Upper lobe of right lung (tissue), 1 donor: Measurements from ENCODE around the gene TPRX2. TPM values are rescaled to one million over a fixed set of nuclear protein-coding genes. Genes with fewer than 3 reads are reported as not detected.

ENCODE experiments used
- ATAC-seq: fragments of 200-7000 bp; cut with Tn5 transposase; one replicate; pipeline ENCODE4 v1.9.1; 2020; ENCODE audit warnings: mild to moderate bottlenecking, moderate library complexity
- DNase-seq: peaks from one replicate; pipeline ENCODE4 v3.0.0-alpha.2; 2020
- H3K27ac ChIP-seq: fragments of 200-600 bp; one replicate; pipeline ENCODE4 v1.8.0; 2022
- H3K27me3 ChIP-seq: fragments of 200-600 bp; one replicate; pipeline ENCODE4 v1.8.0; 2022; ENCODE audit warnings: mild to moderate bottlenecking
- H3K36me3 ChIP-seq: fragments of 200-600 bp; one replicate; pipeline ENCODE4 v1.8.0; 2022
- H3K4me1 ChIP-seq: fragments of 200-600 bp; one replicate; pipeline ENCODE4 v1.8.0; 2022
- H3K4me3 ChIP-seq: fragments of 200-600 bp; one replicate; pipeline ENCODE4 v1.8.0; 2022; ENCODE audit warnings: mild to moderate bottlenecking
- H3K9me3 ChIP-seq: fragments of 200-600 bp; one replicate; pipeline ENCODE4 v1.8.0; 2022
- intact Hi-C: fragments of 100-400 bp; cut with DNase I; formaldehyde crosslinking; loops from one replicate; pipeline ENCODE4 v1.11.0; 2022
- total RNA-seq: library from RNA; stranded (reverse); fragmentation: NEBNext Ultra II Directional; extraction: Animal tissue kit (Norgen Biotek cat#: 25700); gene quantifications from one replicate; pipeline ENCODE4 v1.2.1, GENCODE V29; 2021
- TF ChIP-seq, protein P1 (sequence below): fragments of 200-600 bp; IDR thresholded peaks from one replicate; pipeline ENCODE4 v1.8.0; 2022; ENCODE audit warnings: antibody characterized with exemption
- donor health status: DM: no; HTN: yes; CAD: no; lungs with severe emphysema.

Gene TPRX2
- total RNA-seq, 1 donor from 2014 or later = not detected

DNA sequence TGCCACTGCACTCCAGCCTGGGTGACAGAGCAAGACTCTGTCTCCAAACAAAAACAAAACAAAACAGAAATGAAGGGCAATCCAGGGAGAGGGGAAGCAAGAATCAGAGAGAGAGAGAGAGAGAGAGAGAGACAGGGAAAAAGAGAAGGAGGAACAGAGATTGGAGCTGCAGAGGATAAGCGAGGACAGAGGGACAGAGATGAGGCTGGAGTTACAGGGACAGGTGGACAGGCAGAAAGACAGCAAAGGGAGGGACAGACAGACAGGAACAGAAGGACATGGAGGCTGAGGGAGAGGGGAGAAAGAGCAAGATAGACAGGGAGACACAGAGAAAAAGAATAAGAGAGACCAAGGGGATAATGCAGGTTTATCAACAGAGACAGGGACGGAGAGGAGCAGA lies 38.6 kb upstream of the TPRX2 start:
- no peaks in the 10 kb centered on the region for H3K4me1 ChIP-seq
- no peaks in the 10 kb centered on the region for H3K36me3 ChIP-seq
- ATAC-seq = no peak
- H3K4me3 ChIP-seq = no peak overlapping the region
- peaks cover 25% of the 10 kb centered on the region for H3K27me3 ChIP-seq
- no peak overlapping the region for H3K27ac ChIP-seq
- TF ChIP-seq, protein P1, sequence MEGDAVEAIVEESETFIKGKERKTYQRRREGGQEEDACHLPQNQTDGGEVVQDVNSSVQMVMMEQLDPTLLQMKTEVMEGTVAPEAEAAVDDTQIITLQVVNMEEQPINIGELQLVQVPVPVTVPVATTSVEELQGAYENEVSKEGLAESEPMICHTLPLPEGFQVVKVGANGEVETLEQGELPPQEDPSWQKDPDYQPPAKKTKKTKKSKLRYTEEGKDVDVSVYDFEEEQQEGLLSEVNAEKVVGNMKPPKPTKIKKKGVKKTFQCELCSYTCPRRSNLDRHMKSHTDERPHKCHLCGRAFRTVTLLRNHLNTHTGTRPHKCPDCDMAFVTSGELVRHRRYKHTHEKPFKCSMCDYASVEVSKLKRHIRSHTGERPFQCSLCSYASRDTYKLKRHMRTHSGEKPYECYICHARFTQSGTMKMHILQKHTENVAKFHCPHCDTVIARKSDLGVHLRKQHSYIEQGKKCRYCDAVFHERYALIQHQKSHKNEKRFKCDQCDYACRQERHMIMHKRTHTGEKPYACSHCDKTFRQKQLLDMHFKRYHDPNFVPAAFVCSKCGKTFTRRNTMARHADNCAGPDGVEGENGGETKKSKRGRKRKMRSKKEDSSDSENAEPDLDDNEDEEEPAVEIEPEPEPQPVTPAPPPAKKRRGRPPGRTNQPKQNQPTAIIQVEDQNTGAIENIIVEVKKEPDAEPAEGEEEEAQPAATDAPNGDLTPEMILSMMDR = no peak
- H3K9me3 ChIP-seq = no peaks in the 10 kb centered on the region
- no peak for DNase-seq
- intact Hi-C loops = no loop called here

GRCh38 chr19:47821460-47822020 lies 37.5 kb upstream of the TPRX2 start, which contains the start of gene CRX:
CRX (plus strand) TSS chr19:47821937; CDS start chr19:47834444, 12,507 bp downstream.
- Histone ChIP-seq H3K4me1 (no peaks in the 10 kb centered on the region), H3K36me3 (no peaks in the 10 kb centered on the region), H3K27me3 (peaks cover 25% of the 10 kb centered on the region), H3K27ac (no peak within 1 kb of the TSS), H3K9me3 (no peaks in the 10 kb centered on the region), H3K4me3 (no peak within 1 kb of the TSS)
- TF ChIP-seq, protein P1 = no peak
- intact Hi-C loops = no loop called here
- DNase-seq (no peak), ATAC-seq (no peak)

- H3K27ac ChIP-seq = no peak overlapping the region
- DNase-seq (no peak), ATAC-seq (no peak)
- no peaks in the 10 kb centered on the region for H3K36me3 ChIP-seq
- peaks cover 16% of the 10 kb centered on the region for H3K27me3 ChIP-seq
- H3K4me1 ChIP-seq = no peaks in the 10 kb centered on the region
- no peak overlapping the region for H3K4me3 ChIP-seq
- TF ChIP-seq, protein P1 = no peak
- H3K9me3 ChIP-seq = no peaks in the 10 kb centered on the region
- intact Hi-C loops = no loop called here
Measured at GRCh38 chr19:47824396-47824795, 34.6 kb upstream of the TPRX2 start.

DNA sequence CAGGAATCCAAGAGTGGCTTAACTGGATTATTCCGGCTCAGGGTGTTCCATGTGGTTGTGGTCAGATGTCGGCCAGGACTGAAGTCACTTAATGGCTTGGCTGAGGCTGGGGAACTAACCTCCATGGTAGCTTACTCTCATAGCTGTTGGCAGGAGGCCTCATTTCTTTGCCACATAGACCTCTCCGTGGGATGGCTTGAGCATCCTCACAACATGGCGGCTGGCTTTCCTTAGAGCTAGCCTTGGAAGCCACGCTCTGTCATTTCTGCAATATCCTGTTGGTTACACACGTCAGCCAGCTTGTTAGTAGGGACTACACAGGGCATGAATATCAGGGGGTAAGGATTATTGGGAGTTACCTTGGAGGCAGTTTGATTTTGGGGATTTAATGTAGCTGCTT lies 32.2 kb upstream of the TPRX2 start:
- Histone ChIP-seq H3K36me3 (no peaks in the 10 kb centered on the region), H3K27me3 (peaks cover 7% of the 10 kb centered on the region), H3K4me1 (no peaks in the 10 kb centered on the region), H3K4me3 (no peak overlapping the region), H3K9me3 (no peaks in the 10 kb centered on the region), H3K27ac (no peak overlapping the region)
- DNase-seq = no peak
- TF ChIP-seq, protein P1 = no peak
- no peak for ATAC-seq
- intact Hi-C loops = no loop called here

- H3K4me1 ChIP-seq = no peaks in the 10 kb centered on the region
- TF ChIP-seq, protein P1 = no peak
- no peak overlapping the region for H3K4me3 ChIP-seq
- H3K27me3 ChIP-seq = peaks cover 6% of the 10 kb centered on the region
- no peak for DNase-seq
- H3K27ac ChIP-seq = no peak overlapping the region
- H3K36me3 ChIP-seq = no peaks in the 10 kb centered on the region
- intact Hi-C loops = no loop called here
- no peak for ATAC-seq
- no peaks in the 10 kb centered on the region for H3K9me3 ChIP-seq
Measured at GRCh38 chr19:47832723-47833122, 26.3 kb upstream of the TPRX2 start.

DNA sequence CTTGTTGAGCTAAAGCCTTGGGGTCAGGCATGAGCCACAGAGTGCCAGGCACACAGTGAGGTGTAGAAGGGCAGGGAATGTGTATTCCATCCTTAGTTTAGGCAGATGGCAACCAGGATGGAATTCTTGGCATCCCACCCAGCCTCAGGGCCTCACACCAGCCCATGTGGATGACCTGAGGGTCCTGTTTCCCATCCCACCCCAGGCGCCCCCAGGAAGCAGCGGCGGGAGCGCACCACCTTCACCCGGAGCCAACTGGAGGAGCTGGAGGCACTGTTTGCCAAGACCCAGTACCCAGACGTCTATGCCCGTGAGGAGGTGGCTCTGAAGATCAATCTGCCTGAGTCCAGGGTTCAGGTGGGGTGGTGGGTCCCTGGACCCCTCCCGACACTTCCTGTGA lies 23.0 kb upstream of the TPRX2 start:
- Histone ChIP-seq H3K4me3 (no peak overlapping the region), H3K9me3 (no peaks in the 10 kb centered on the region), H3K4me1 (no peaks in the 10 kb centered on the region), H3K27me3 (peaks cover 9% of the 10 kb centered on the region), H3K36me3 (no peaks in the 10 kb centered on the region), H3K27ac (no peak overlapping the region)
- TF ChIP-seq, protein P1 = no peak
- ATAC-seq = no peak
- no peak for DNase-seq
- intact Hi-C loops = no loop called here
